Brain pericyte (primary cell): ENCODE data around the gene BRD2.

Experiments
- DNase-seq: peaks from one replicate; pipeline ENCODE4 v3.0.0-alpha.2; 2012; ENCODE audit warnings: low read depth, low spot score

Gene BRD2

GRCh38 chr6:32993363-32993973 lies 25.1 kb downstream of the BRD2 start:
- no peak for DNase-seq

GRCh38 chr6:32995448-32995847 lies 27.1 kb downstream of the BRD2 start:
- no peak for DNase-seq

- DNase-seq, result no peak
These were observed 31.7 kb downstream of the BRD2 start for GRCh38 chr6:33000055-33000454.

- no peak for DNase-seq
These were observed 33.3 kb downstream of the BRD2 start for GRCh38 chr6:33001685-33002084.

- DNase-seq, result no peak
These were observed 36.5 kb downstream of the BRD2 start for GRCh38 chr6:33004940-33005339.

GRCh38 chr6:33007831-33008400 lies 39.5 kb downstream of the BRD2 start:
- no peak for DNase-seq

- DNase-seq, result no peak
These were observed 40.8 kb downstream of the BRD2 start, which contains the start of gene HLA-DOA for GRCh38 chr6:33008944-33009861. HLA-DOA (minus strand) TSS chr6:33009591.

GRCh38 chr6:33010356-33010755 lies 42.0 kb downstream of the BRD2 start:
- no peak for DNase-seq

GRCh38 chr6:33013608-33014007 lies 45.2 kb downstream of the BRD2 start:
- DNase-seq, result no peak

GRCh38 chr6:33014841-33015634 lies 46.6 kb downstream of the BRD2 start:
- peak; percentile 60 for DNase-seq

- DNase-seq, result no peak
These were observed 47.4 kb downstream of the BRD2 start for GRCh38 chr6:33015798-33016197.

- DNase-seq, result no peak
These were observed 48.6 kb downstream of the BRD2 start for GRCh38 chr6:33017018-33017417.

- no peak for DNase-seq
These were observed 49.4 kb downstream of the BRD2 start for GRCh38 chr6:33017694-33018353.

- no peak for DNase-seq
These were observed 50.0 kb downstream of the BRD2 start for GRCh38 chr6:33018418-33018817.

GRCh38 chr6:33018904-33019303 lies 50.5 kb downstream of the BRD2 start:
- DNase-seq, result no peak

GRCh38 chr6:33019372-33019771 lies 51.0 kb downstream of the BRD2 start:
- no peak for DNase-seq

GRCh38 chr6:33021917-33022316 lies 53.5 kb downstream of the BRD2 start:
- no peak for DNase-seq

- DNase-seq, result no peak
These were observed 55.1 kb downstream of the BRD2 start for GRCh38 chr6:33023536-33023935.

- no peak for DNase-seq
These were observed 56.1 kb downstream of the BRD2 start for GRCh38 chr6:33024521-33024920.

- DNase-seq, result no peak
These were observed 59.9 kb downstream of the BRD2 start for GRCh38 chr6:33028220-33028849.
